NCI-H2196 treated with DMSO at 0.1 percent for 48 hours (cell line): ENCODE measurements around the gene CD28.
"Not testable (repeated sequence)": the region's sequence is repeated elsewhere in the genome, so short reads cannot be mapped to it uniquely, and the experiment has no call there.

Source experiments
- DNase-seq: peaks from one replicate; lab custom pipeline; 2025; ENCODE audit not compliant: unreplicated experiment; lab: John Stamatoyannopoulos, UW

CD28 gene

DNA sequence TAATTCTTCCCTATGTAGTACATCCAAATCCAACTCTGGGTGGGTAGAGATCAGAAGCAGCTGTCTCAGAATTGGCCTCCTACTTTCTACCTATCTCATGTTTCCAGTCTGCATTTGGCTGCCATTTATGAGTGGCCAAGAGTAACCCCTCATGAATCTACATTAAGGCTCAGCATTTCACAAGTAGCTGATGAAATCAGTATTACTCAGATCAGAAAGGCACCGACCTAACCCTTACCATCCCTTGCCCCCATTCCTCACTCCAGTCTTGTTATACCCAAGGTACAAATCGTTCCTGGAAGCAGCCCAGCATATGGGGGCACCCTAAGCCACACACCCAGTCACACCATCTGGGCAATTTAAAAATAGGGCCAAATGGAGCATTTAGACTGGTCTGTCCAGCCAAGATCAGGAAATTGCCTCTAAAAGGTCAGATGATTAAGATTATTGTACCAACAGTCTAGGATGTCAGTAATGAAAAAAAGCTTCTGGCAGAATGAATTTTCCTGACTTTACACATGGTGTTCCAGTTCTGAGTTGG is 37.1 kb downstream of the CD28 start:
- no peak for DNase-seq

DNA sequence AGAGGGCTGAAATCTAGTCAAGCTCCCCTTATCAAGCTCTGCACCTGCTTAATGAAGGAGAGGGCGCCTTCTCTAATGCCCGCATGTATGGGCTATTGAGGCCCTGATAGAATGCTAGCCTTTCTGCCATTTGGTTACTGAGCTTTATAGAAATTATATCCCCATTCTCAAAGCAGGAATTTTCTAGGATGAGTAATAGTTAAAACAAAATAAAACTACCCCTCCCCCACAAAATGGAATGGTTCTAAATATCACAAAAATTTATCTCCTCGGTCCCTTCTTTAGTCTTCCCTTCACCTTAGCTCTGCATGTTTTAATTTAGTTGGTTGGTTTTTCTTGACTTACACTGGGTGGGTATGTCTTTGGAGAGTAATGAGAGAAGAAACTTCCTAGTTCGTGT is 37.7 kb downstream of the CD28 start:
- no peak for DNase-seq

GRCh38 chr2:203745267-203745666 is 38.8 kb downstream of the CD28 start:
- DNase-seq, result no peak

DNA sequence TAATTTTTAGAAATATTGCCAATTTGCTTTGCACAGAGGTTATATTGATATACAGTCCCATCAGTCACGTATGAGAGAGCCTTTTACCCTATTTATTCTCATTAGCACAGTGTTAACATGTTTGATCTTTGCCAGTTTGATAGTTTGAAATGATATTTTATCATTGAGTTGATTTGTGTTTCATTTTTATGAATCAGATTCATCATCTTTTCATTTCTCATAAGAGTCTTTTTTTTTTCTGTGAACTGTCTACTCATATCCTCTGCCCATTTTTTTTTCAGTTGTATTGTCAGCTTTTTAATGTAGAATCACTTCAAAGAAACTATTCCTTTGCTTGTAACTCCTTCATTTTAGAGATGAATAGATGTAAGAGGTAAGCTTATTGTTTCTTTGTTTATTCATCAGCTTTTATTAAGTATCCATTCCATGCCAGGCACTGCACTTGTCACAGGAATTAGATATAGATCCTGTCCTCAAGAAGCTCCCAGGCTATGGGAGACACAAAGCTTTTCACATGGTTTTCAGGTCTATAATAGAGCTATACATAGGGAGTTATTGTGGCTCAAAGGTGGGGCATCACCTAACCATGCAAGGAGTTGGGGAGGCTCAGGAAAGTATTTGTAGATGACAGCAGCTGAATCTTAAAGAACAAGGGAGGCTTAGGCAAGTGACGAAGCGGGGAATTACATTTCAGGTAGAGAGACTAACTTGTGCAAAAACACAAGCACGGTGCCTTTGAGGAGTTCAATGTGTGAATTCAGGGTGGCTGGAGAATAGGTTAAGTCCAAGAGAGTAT is 42.1 kb downstream of the CD28 start:
- DNase-seq, result no peak

DNA sequence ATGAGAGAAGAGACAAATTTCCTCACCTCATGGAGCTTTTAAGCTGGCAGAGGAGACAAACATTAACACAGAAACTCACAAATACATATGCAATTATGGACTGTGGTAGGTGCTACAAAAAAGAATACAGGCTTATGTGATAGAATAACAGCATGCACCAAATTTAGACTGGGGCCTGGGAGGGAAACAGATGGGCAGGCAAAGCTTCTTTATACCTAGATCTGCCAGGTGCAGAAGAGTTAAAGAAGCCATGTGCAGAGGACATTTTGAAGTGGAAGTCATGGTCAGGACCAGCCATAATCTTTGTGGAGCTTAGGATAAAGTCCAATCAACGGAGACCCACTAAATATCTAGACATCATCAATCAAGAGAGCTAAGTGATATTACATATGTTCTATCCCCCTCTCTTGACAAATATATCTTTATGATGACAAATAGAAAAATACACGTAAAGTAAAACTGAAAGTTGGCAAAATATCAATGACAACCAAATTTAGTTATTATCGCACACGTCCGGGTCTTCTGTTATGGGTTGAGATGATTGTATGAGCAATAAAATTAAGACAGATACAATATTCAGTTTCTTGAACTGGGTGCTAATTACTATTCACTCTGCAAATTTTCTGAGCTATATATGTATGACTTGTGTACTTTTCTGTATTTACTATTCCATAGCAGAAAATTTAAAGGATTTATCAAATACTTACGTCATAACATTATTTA is 44.1 kb downstream of the CD28 start:
- no peak for DNase-seq

DNA sequence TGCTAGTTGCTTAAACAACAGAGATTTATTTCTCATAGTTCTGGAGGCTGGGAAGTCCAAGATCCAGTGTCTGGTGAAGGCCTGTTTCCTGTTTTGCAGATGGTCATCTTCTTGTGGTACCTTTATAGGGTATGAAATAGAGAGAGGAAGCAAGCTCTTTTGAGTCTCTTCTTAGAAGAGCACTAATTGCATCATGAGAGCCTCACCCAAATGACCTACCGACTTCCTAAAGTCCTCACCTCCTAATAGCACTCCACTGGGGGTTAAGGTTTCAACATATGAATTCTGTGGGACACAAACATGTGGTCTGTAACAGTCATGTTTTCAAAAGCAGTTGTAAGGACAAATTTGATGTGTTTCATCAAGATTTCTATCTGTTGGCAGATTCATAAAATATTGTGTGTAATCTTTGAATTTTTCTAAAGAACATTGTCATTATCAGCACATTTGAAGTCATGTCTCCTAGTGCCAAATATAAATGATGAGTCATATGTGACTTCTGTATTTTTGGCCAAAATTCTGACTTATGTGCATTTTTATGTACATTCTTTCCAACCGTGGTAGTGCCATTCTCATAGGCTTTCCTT is 45.3 kb downstream of the CD28 start:
- DNase-seq, result no peak

- no peak for DNase-seq
Measured at GRCh38 chr2:203756161-203756560, 49.7 kb downstream of the CD28 start.

DNA sequence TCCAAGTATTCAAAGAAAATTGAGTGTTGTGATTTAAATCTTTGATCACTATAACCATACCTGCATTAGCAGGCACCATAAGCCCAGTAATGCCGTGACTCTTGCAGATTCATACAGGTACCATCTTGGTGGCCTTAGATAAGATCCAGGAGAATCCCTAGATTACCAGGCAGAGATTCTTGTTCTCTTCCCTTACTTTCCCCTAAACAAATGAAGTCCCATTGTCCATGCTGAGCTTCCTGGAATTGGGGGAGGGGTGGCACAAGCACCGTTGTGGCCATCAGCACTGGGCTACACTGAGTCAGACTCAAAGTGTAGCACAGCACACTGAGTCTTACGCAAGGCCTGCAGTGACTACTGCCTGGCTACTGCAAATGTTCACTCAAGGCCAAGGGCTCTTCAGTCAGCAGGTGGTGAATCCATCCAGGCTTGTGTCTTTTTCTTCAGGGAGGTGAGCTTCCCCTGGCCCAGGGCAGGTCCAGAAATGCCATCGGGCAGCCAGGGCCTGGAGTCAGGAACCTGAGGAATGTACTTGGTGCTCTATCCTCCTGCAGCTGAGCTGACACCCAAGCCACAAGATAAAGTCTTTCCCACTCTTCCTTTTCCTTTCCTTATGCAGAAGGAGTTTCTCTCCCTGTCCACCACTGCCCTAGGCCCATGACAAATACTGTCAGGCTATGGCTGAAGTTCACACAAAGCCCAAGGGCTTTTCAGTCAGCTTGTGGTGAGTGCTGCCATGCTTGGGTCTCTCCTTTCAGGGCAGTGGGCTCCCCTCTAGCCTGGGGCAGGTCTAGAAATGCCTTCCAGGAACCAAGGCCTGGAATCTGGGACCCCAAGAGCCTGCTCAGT is 52.6 kb downstream of the CD28 start:
- DNase-seq, result no peak

DNA sequence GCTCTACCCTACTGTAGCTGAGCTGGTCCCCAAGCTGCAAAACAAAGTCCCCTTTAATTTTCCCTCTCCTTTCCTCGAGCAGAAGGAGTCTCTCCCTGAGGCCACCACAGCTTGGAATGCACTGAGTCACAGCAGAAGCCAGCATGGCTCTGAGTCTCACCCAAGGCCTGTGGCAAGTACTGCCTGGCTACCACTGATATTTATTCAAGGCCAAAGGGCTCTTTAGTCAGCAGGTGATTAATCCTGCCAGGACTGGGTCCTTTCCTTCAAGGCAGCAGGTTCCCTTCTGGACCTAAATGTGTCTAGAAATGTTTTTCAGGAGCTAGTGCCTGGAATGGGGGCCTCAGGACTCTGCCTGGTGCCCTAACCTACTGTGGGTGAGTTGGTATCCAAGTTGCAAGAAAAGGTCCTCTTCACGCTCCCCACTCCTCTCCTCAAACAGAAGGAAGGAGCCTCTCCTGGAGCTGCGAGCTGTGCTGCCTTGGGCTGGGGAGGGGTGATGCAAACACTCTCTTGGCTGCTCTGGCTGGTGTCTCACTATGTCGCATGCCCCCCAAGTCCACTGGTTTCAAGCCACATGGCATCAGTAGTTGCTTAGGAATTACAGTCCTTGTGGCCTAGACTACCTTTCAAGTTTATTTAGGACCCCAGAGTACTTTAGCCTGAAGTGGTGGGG is 53.4 kb downstream of the CD28 start:
- DNase-seq, result no peak

DNA sequence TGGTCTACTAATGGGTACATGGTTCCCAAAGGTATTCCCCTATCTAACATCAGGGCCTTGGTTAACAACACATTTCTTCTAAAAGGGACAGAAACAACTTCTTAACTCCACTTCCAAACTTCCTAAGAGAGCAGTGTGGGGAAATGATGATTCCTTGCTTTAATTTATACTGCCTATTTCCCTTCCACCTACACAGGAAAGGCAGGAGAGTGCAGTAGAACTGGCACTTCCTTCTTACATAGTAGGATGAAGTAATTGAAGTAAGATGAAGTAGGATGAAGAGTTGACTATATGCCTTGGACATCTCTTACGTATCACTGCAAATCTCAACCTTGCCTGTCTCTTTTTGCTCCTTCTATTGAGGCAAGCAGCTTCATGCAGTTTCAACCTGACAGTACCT is 54.7 kb downstream of the CD28 start:
- DNase-seq, result no peak

- DNase-seq, result no peak
Measured at GRCh38 chr2:203763241-203763937, 57.0 kb downstream of the CD28 start.

DNA sequence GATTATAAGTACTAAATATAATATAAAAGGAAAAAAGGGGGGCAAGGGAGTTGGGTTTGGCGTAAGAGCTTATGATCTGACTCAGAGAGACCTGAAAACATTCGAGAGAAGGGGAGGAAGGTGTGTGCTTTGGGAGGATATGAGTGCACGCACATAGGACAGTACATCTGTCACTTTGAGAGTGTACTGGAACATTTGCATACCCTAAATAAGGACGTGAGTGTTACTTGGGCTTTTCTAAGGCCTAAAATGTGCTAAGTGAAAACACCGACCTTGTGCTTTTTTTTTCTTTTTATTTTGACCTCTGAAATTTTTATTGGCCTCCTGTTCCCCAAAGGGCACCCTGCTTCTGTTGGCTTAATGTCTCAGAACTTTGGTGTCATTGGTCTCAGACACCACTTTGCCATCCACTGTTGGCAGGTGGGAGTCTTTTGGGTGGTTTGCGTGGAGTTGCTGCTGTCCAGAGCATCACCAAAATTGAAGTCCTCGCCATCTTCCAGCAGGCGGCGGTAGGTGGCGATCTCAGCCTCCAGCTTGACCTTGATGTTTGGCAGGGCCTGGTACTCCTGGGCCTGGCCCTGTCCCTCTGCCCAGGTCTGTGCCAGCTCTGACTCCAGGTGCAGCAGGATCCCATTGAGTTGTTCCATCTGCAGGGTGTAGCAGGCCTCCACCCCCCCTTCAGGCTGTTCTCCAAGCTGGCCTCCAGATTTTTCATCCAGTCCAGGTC is 57.7 kb downstream of the CD28 start:
- no peak for DNase-seq

- no peak for DNase-seq
Measured at GRCh38 chr2:203772456-203773165, 66.2 kb downstream of the CD28 start.

GRCh38 chr2:203774760-203775159 is 68.3 kb downstream of the CD28 start:
- DNase-seq, result no peak

DNA sequence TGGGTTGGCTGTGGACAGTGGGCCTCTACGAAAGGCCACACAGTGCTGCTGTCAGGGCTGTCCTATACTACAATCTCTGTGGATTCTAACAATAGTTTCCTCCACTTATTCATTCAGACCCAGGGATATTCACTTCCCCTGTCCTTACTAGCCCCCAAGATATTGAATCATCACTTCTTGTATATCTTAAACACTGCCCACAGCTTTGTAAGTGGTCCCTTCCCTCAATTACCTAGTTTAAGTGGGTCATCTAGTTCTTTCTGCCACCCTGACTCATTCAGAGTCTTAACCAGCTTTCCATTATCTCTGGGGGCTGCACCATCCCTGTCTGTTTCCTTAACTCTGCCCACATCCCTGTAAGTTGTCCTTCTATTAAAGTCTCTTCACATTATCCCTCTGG is 69.2 kb downstream of the CD28 start:
- DNase-seq, result no peak

- no peak for DNase-seq
Measured at GRCh38 chr2:203777030-203777429, 70.6 kb downstream of the CD28 start.

DNA sequence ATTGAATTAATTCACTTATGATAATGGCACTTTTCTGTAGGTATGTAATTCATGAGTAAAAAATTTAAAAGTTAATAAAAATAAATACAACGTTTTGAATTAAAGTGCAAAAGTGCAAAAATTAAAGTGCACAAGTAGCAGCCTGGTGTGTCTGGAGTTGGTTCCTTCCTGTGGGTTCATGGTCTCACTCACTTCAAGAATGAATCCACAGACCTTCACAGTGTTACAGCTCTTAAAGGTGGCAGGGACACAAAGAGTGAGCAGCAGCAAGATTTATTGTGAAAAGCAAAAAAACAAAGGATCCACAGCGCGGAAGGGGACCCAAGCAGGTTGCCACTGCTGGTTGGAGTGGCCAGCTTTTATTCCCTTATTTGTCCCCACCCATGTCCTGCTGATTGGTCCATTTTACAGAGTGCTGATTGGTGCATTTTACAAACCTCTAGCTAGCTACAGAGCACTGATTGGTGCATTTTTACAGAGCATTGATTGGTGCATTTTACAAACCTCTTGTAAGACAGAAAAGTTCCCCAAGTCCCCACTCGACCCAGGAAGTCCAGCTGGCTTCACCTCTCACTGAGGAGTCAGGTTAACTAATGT is 73.1 kb downstream of the CD28 start:
- DNase-seq, result not testable (repeated sequence)

- DNase-seq, result no peak
Measured at GRCh38 chr2:203780231-203780630, 73.8 kb downstream of the CD28 start.
